Heart left ventricle (tissue), 13 donors: Measurements from ENCODE around the gene DTWD2.

Experiments used
- CTCF ChIP-seq, 12 donors: fragments of 200-600 bp; sonication (generic) in 4 of 12; IDR thresholded peaks; one replicate each; pipeline versions ENCODE4 v1.5.0 to v1.8.0; 2018 to 2022; ENCODE audit warnings: antibody characterized with exemption in 12 of 12, mild to moderate bottlenecking in 5 of 12
- POLR2A ChIP-seq, 2 donors: fragments of 450-650 bp; IDR thresholded peaks; one replicate each; pipeline ENCODE4 v1.6.1; 2017; ENCODE audit warnings: antibody characterized with exemption in 2 of 2, mild to moderate bottlenecking in 2 of 2, moderate library complexity in 2 of 2
- donor health status: ischemic (EF 13 %, LVEDD 7.1; RV severe dilation, severe dysfunction).
- donor health status: DM: no; HTN: yes; CAD: no.
- donor health status: DM: no; HTN: no; CAD: no.
- donor health status: ischemic (EF 25% LVEDD 6.9; RV normal size, moderate dysfunction).
- donor health status: ischemic (EF 25% LVEDD 5.7; RV mildly dilated, moderate dysfunction).
- donor health status: ischemic (EF 35%, LVEDD 5.7; RV mildly dilated, moderate dysfunction).
- donor health status: nonischemic (EF 11% LVEDD 7.7; RV severe dilation, severe dysfunction).
- donor health status: DM: yes; HTN: yes; CAD: no.
- donor health status: PGD.
- donor health status: ischemic (EF 29% LVEDD 5.4; RV normal size, mild dysfunction).
- donor health status: nonischemic (EF 23%, LVEDD 6.1; RV moderate dilation, normal function).

- TF ChIP-seq CTCF (IDR thresholded peaks at IDR 0.05), result no peak
- no peak for TF ChIP-seq POLR2A (IDR thresholded peaks at IDR 0.05)
Observed at GRCh38 chr5:118794281-118794680, 194.1 kb downstream of the DTWD2 start.
